HEK293 (cell line): ENCODE data around the gene EEF2.

Source experiments
- CTCF ChIP-seq: fragments of 450-650 bp; formaldehyde crosslinking; IDR thresholded peaks from 2 replicates; pipeline ENCODE4 v1.5.1; 2016; ENCODE audit warnings: missing biosample characterization, missing genetic modification characterization
- ZFP37 ChIP-seq: fragments of 450-650 bp; formaldehyde crosslinking; IDR thresholded peaks from 2 replicates; pipeline ENCODE4 v1.5.1; 2016; ENCODE audit warnings: missing biosample characterization, missing genetic modification characterization
- ZNF302 ChIP-seq: fragments of 450-650 bp; formaldehyde crosslinking; IDR thresholded peaks from 2 replicates; pipeline ENCODE4 v1.5.1; 2016; ENCODE audit warnings: missing biosample characterization, missing genetic modification characterization, low read depth
- TF ChIP-seq, protein P1 (sequence below): fragments of 450-650 bp; formaldehyde crosslinking; conservative IDR thresholded peaks from 2 replicates; pipeline ENCODE4 v1.5.1; 2016; ENCODE audit warnings: low read depth, missing biosample characterization, missing genetic modification characterization

DNA sequence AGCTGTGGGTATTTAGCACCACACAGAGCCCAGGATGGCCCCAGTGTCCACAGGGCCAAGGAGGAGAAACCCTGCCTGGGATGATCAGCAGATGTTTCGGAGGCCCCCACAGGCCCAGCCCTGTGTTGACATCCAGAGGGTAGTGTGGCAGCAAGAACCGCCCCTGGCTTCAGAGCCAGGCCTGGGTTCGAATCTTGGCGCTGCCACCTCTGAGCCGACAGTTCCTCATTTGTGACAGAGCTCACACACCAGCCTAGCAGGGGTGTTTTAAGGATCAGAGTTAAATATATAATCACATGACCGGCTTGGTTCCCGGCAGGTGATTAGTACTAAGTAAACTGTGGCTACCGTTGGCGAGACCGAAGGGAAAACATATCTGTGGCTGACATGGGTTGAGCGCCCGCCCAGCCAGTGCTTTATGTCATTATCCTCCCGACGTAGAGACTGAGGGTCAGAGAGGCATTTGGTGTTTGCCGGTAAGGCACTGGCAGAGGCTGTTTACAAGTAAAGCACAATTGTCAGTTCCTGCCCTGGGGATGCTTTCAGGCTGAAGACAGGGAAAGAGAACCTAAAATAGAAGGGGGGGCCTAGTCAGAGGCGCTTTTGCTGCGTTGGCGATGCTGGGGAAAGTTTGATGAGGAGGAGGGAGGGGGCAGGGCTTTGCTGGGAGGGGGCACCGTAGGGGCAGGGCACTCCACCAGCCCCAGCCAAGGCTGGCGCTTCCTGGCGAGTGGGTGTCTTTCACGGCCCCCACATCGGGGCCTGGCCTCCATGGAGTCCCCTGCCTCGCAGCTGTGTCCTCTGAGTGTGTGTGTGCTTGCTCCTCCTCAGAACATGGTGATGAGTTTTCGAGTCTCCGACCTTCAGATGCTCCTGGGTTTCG, 27.1 kb upstream of the EEF2 start:
- TF ChIP-seq, protein P1, sequence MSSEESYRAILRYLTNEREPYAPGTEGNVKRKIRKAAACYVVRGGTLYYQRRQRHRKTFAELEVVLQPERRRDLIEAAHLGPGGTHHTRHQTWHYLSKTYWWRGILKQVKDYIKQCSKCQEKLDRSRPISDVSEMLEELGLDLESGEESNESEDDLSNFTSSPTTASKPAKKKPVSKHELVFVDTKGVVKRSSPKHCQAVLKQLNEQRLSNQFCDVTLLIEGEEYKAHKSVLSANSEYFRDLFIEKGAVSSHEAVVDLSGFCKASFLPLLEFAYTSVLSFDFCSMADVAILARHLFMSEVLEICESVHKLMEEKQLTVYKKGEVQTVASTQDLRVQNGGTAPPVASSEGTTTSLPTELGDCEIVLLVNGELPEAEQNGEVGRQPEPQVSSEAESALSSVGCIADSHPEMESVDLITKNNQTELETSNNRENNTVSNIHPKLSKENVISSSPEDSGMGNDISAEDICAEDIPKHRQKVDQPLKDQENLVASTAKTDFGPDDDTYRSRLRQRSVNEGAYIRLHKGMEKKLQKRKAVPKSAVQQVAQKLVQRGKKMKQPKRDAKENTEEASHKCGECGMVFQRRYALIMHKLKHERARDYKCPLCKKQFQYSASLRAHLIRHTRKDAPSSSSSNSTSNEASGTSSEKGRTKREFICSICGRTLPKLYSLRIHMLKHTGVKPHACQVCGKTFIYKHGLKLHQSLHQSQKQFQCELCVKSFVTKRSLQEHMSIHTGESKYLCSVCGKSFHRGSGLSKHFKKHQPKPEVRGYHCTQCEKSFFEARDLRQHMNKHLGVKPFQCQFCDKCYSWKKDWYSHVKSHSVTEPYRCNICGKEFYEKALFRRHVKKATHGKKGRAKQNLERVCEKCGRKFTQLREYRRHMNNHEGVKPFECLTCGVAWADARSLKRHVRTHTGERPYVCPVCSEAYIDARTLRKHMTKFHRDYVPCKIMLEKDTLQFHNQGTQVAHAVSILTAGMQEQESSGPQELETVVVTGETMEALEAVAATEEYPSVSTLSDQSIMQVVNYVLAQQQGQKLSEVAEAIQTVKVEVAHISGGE (tag by site-specific recombination) = no peak
- TF ChIP-seq CTCF (tag by site-specific recombination) (no peak), ZNF302 (tag by site-specific recombination) (no peak), ZFP37 (no peak)
